Fibroblast of lung (primary cell): ENCODE results near the gene GALNT18. TPM values are rescaled to one million over a fixed set of nuclear protein-coding genes. Genes with fewer than 3 reads are reported as not detected.

ENCODE experiments used
- DNase-seq, 2 donors: peaks; one replicate each; pipeline versions ENCODE4 v3.0.0 to v3.0.0-alpha.2; 2010; ENCODE audit warnings: low read depth in 2 of 2
- H2AFZ ChIP-seq: 2 replicates; pipeline ENCODE4 v1.5.1; 2012; ENCODE audit warnings: low read length, control low read depth, inconsistent platforms
- H3K27ac ChIP-seq: 2 replicates; pipeline ENCODE4 v1.5.1; 2011; ENCODE audit warnings: low read length, control low read depth; ENCODE audit not compliant: insufficient read depth
- H3K27me3 ChIP-seq: 2 replicates; pipeline ENCODE4 v1.5.1; 2011; ENCODE audit warnings: mild to moderate bottlenecking, low read length; ENCODE audit not compliant: control insufficient read depth, insufficient read depth
- H3K36me3 ChIP-seq: 2 replicates; pipeline ENCODE4 v1.5.1; 2011; ENCODE audit warnings: low read length; ENCODE audit not compliant: control insufficient read depth, insufficient read depth
- H3K4me1 ChIP-seq: 2 replicates; pipeline ENCODE4 v1.5.1; 2011; ENCODE audit warnings: low read length; ENCODE audit not compliant: control insufficient read depth, insufficient read depth; ENCODE audit errors: extremely low read depth
- H3K4me2 ChIP-seq: 2 replicates; pipeline ENCODE4 v1.5.1; 2011; ENCODE audit warnings: low read length, control low read depth; ENCODE audit not compliant: insufficient read depth; ENCODE audit errors: extremely low read depth
- H3K4me3 ChIP-seq, 4 experiments: fragments of 200-600 bp in 1 of 4; sonication (generic) in 1 of 4; replicated peaks in 1 of 4; 2 replicates each; pipeline ENCODE4 v1.5.1; 2011 to 2016; ENCODE audit warnings: low read length in 4 of 4, low read depth in 3 of 4, mild to moderate bottlenecking in 3 of 4, control low read depth in 2 of 4, inconsistent platforms in 1 of 4, mixed read lengths in 1 of 4; ENCODE audit not compliant: insufficient read depth in 1 of 4; ENCODE audit errors: control extremely low read depth in 1 of 4
- H3K79me2 ChIP-seq: 2 replicates; pipeline ENCODE4 v1.5.1; 2012; ENCODE audit warnings: mild to moderate bottlenecking, low read length, inconsistent platforms; ENCODE audit not compliant: control insufficient read depth, insufficient read depth
- H3K9ac ChIP-seq: 2 replicates; pipeline ENCODE4 v1.5.1; 2011; ENCODE audit warnings: mild to moderate bottlenecking, low read length, control low read depth; ENCODE audit not compliant: insufficient read depth
- H3K9me3 ChIP-seq: 2 replicates; pipeline ENCODE4 v1.5.1; 2012; ENCODE audit warnings: low read depth, low read length; ENCODE audit not compliant: control insufficient read depth, insufficient read depth
- H4K20me1 ChIP-seq: 2 replicates; pipeline ENCODE4 v1.5.1; 2011; ENCODE audit warnings: low read length; ENCODE audit not compliant: control insufficient read depth, insufficient read depth; ENCODE audit errors: extremely low read depth
- CTCF ChIP-seq, 2 donors: IDR thresholded peaks in 1 of 2; conservative IDR thresholded peaks in 1 of 2; 1 replicate in 1 of 2; 2 replicates in 1 of 2; pipeline ENCODE4 v1.5.1; 2011 to 2012; ENCODE audit warnings: low read length in 2 of 2, control low read depth in 1 of 2, inconsistent platforms in 1 of 2, low read depth in 1 of 2, mild to moderate bottlenecking in 1 of 2
- EZH2 ChIP-seq: IDR thresholded peaks from 2 replicates; pipeline ENCODE4 v1.5.1; 2012; ENCODE audit warnings: low read length, control low read depth, mild to moderate bottlenecking; ENCODE audit errors: missing control alignments
- polyA plus RNA-seq, 2 donors: library from polyadenylated mRNA; depleted of rRNA in 1 of 2; stranded (reverse) in 1 of 2; unstranded in 1 of 2; fragments of >200 nt; gene quantifications; 2 replicates each; pipeline ENCODE4 v1.2.1, GENCODE V29; 2011 to 2012; ENCODE audit warnings: missing spikeins in 1 of 2
- total RNA-seq: library from RNA; depleted of rRNA; stranded (reverse); fragments of >200 nt; gene quantifications from 2 replicates; pipeline ENCODE4 v1.2.1, GENCODE V29; 2014

Gene GALNT18
- total and polyA plus RNA-seq, 2 donors (not counting 1 experiment from before 2014, with no cell fraction given), result 0.50 to 19.3 TPM

GRCh38 chr11:11262171-11262920 lies 359.5 kb downstream of the GALNT18 start:
- H3K4me2 ChIP-seq, result no peak overlapping the region
- no peak overlapping the region for H3K9ac ChIP-seq
- H4K20me1 ChIP-seq, result no peaks in the 10 kb centered on the region
- no peaks in the 10 kb centered on the region for H3K36me3 ChIP-seq
- H3K4me3 ChIP-seq, result no peak overlapping the region
- TF ChIP-seq EZH2, result no peak
- TF ChIP-seq CTCF (conservative IDR thresholded peaks at IDR 0.05 in 1 of 2, IDR thresholded peaks at IDR 0.05 in 1 of 2; ENCODE audit: low read depth in 1 of 2, low read length in 2 of 2), result no peak
- no peak overlapping the region for H3K27ac ChIP-seq
- H3K9me3 ChIP-seq, result no peaks in the 10 kb centered on the region
- H3K4me1 ChIP-seq, result no peaks in the 10 kb centered on the region
- peaks cover 2% of the 10 kb centered on the region for H3K27me3 ChIP-seq
- no peaks in the 10 kb centered on the region for H3K79me2 ChIP-seq
- H2AFZ ChIP-seq, result no peak overlapping the region
- no peak for DNase-seq

GRCh38 chr11:11261629-11262028 lies 360.2 kb downstream of the GALNT18 start:
- Histone ChIP-seq H3K4me3 (no peak overlapping the region), H3K79me2 (no peaks in the 10 kb centered on the region), H3K36me3 (no peaks in the 10 kb centered on the region), H3K4me1 (no peaks in the 10 kb centered on the region), H3K9me3 (no peaks in the 10 kb centered on the region), H3K27ac (no peak overlapping the region), H2AFZ (no peak overlapping the region), H3K27me3 (no peaks in the 10 kb centered on the region), H4K20me1 (no peaks in the 10 kb centered on the region), H3K9ac (no peak overlapping the region), H3K4me2 (no peak overlapping the region)
- DNase-seq, result no peak
- no peak for TF ChIP-seq CTCF (conservative IDR thresholded peaks at IDR 0.05 in 1 of 2, IDR thresholded peaks at IDR 0.05 in 1 of 2; ENCODE audit: low read depth in 1 of 2, low read length in 2 of 2)
- no peak for TF ChIP-seq EZH2

DNA sequence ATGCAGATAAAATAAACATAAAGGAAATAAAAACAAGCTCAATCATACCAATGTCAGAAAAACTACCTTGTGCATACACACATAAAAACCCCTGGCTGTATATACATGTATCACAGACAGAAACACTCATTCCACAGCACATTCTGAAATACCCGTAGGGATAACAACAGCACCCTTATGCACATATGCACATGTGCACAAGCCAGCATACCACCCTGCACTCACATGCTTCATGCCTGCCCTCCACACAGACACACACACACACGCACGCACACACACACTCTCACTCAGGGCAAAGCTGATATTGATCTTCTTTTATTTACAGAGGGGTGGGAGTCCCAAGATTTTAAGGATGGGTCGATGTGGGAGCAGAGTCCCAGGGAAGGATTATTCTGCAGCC lies 360.9 kb downstream of the GALNT18 start:
- Histone ChIP-seq H3K27ac (no peak overlapping the region), H3K4me1 (no peaks in the 10 kb centered on the region), H4K20me1 (no peaks in the 10 kb centered on the region), H3K9ac (no peak overlapping the region), H3K27me3 (peaks cover 3% of the 10 kb centered on the region), H3K9me3 (no peaks in the 10 kb centered on the region), H3K36me3 (no peaks in the 10 kb centered on the region), H3K4me3 (no peak overlapping the region), H2AFZ (no peak overlapping the region), H3K4me2 (no peak overlapping the region), H3K79me2 (no peaks in the 10 kb centered on the region)
- TF ChIP-seq CTCF (conservative IDR thresholded peaks at IDR 0.05 in 1 of 2, IDR thresholded peaks at IDR 0.05 in 1 of 2; ENCODE audit: low read depth in 1 of 2, low read length in 2 of 2), result no peak
- no peak for TF ChIP-seq EZH2
- no peak for DNase-seq
